ENCODE results near the gene CRY2.

The CRY2 gene

GRCh38 chr11:45926001-45926401, 78.7 kb downstream of the CRY2 start:
- no peak for TF ChIP-seq PPARA (CRISPR knock-in tag; IDR thresholded peaks at IDR 0.05; ENCODE audit: borderline replicate concordance)
- no peak for TF ChIP-seq TCF4 (CRISPR knock-in tag; IDR thresholded peaks at IDR 0.05; ENCODE audit: borderline replicate concordance)
- TF ChIP-seq, protein P1, sequence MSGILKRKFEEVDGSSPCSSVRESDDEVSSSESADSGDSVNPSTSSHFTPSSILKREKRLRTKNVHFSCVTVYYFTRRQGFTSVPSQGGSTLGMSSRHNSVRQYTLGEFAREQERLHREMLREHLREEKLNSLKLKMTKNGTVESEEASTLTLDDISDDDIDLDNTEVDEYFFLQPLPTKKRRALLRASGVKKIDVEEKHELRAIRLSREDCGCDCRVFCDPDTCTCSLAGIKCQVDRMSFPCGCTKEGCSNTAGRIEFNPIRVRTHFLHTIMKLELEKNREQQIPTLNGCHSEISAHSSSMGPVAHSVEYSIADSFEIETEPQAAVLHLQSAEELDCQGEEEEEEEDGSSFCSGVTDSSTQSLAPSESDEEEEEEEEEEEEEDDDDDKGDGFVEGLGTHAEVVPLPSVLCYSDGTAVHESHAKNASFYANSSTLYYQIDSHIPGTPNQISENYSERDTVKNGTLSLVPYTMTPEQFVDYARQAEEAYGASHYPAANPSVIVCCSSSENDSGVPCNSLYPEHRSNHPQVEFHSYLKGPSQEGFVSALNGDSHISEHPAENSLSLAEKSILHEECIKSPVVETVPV (CRISPR knock-in tag; IDR thresholded peaks at IDR 0.05), result no peak
- no peak for TF ChIP-seq SNAI2 (CRISPR knock-in tag; IDR thresholded peaks at IDR 0.05)
- no peak for TF ChIP-seq ZFP3 (CRISPR knock-in tag; IDR thresholded peaks at IDR 0.05)
- TF ChIP-seq, protein P2, sequence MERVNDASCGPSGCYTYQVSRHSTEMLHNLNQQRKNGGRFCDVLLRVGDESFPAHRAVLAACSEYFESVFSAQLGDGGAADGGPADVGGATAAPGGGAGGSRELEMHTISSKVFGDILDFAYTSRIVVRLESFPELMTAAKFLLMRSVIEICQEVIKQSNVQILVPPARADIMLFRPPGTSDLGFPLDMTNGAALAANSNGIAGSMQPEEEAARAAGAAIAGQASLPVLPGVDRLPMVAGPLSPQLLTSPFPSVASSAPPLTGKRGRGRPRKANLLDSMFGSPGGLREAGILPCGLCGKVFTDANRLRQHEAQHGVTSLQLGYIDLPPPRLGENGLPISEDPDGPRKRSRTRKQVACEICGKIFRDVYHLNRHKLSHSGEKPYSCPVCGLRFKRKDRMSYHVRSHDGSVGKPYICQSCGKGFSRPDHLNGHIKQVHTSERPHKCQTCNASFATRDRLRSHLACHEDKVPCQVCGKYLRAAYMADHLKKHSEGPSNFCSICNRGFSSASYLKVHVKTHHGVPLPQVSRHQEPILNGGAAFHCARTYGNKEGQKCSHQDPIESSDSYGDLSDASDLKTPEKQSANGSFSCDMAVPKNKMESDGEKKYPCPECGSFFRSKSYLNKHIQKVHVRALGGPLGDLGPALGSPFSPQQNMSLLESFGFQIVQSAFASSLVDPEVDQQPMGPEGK (CRISPR knock-in tag; IDR thresholded peaks at IDR 0.05; ENCODE audit: borderline replicate concordance), result no peak
- no peak for TF ChIP-seq OSR1 (CRISPR knock-in tag; IDR thresholded peaks at IDR 0.05)
- TF ChIP-seq ESRRG (CRISPR knock-in tag; IDR thresholded peaks at IDR 0.05), result no peak
- TF ChIP-seq ISL1 (CRISPR knock-in tag; IDR thresholded peaks at IDR 0.05), result no peak
- no peak for TF ChIP-seq ARNTL (CRISPR knock-in tag; IDR thresholded peaks at IDR 0.05; ENCODE audit: borderline replicate concordance, low read depth)
- TF ChIP-seq POU6F1 (CRISPR knock-in tag; IDR thresholded peaks at IDR 0.05; ENCODE audit: borderline replicate concordance, low read depth), result no peak
- ATAC-seq, result no peak

GRCh38 chr11:45926536-45927331, 79.5 kb downstream of the CRY2 start:
- ATAC-seq, result no peak
- TF ChIP-seq ZNF565 (CRISPR knock-in tag; conservative IDR thresholded peaks at IDR 0.05; ENCODE audit: low read depth), result no peak
- TF ChIP-seq ZNF8 (CRISPR knock-in tag; IDR thresholded peaks at IDR 0.05), result no peak
- TF ChIP-seq ZFP30 (CRISPR knock-in tag; IDR thresholded peaks at IDR 0.05), result no peak
- TF ChIP-seq, protein P2 (CRISPR knock-in tag; IDR thresholded peaks at IDR 0.05; ENCODE audit: borderline replicate concordance), result no peak
- no peak for TF ChIP-seq TCF4 (CRISPR knock-in tag; IDR thresholded peaks at IDR 0.05; ENCODE audit: borderline replicate concordance)
- TF ChIP-seq ZFP3 (CRISPR knock-in tag; IDR thresholded peaks at IDR 0.05), result no peak
- no peak for TF ChIP-seq TOX (CRISPR knock-in tag; IDR thresholded peaks at IDR 0.05; ENCODE audit: borderline replicate concordance)

GRCh38 chr11:45927332-45927683, 80.0 kb downstream of the CRY2 start:
- no peak for ATAC-seq

More at GRCh38 chr11:45927332-45927683, 80.0 kb downstream of the CRY2 start:
- TF ChIP-seq POU6F1 (CRISPR knock-in tag; IDR thresholded peaks at IDR 0.05; ENCODE audit: borderline replicate concordance, low read depth) (no peak), TOX (CRISPR knock-in tag; IDR thresholded peaks at IDR 0.05; ENCODE audit: borderline replicate concordance) (no peak), ZFP30 (CRISPR knock-in tag; IDR thresholded peaks at IDR 0.05) (no peak), ZNF8 (CRISPR knock-in tag; IDR thresholded peaks at IDR 0.05) (no peak), ZC3H10 (CRISPR knock-in tag; IDR thresholded peaks at IDR 0.05) (no peak), ZNF70 (CRISPR knock-in tag; IDR thresholded peaks at IDR 0.05) (no peak), ARNTL (CRISPR knock-in tag; IDR thresholded peaks at IDR 0.05; ENCODE audit: borderline replicate concordance, low read depth) (no peak), BACH2 (CRISPR knock-in tag; IDR thresholded peaks at IDR 0.05; ENCODE audit: borderline replicate concordance) (no peak), GLIS3 (CRISPR knock-in tag; IDR thresholded peaks at IDR 0.05) (no peak), ZFP3 (CRISPR knock-in tag; IDR thresholded peaks at IDR 0.05) (no peak), ESRRG (CRISPR knock-in tag; IDR thresholded peaks at IDR 0.05) (no peak), PPARA (CRISPR knock-in tag; IDR thresholded peaks at IDR 0.05; ENCODE audit: borderline replicate concordance) (no peak), ZNF565 (CRISPR knock-in tag; conservative IDR thresholded peaks at IDR 0.05; ENCODE audit: low read depth) (no peak), TCF4 (CRISPR knock-in tag; IDR thresholded peaks at IDR 0.05; ENCODE audit: borderline replicate concordance) (no peak)
- TF ChIP-seq, protein P1 (CRISPR knock-in tag; IDR thresholded peaks at IDR 0.05), result no peak
- TF ChIP-seq, protein P2 (CRISPR knock-in tag; IDR thresholded peaks at IDR 0.05; ENCODE audit: borderline replicate concordance), result no peak

Data from SK-N-SH treated with all-trans-retinoic acid at 6 μM for 48 hours (cell line).